NCI-H1417 treated with DMSO at 0.1 percent for 48 hours (cell line): ENCODE data around the gene CAPS2.

Experiments used
- DNase-seq: peaks from one replicate; lab custom pipeline; 2025; lab: John Stamatoyannopoulos, UW

The CAPS2 gene

DNA sequence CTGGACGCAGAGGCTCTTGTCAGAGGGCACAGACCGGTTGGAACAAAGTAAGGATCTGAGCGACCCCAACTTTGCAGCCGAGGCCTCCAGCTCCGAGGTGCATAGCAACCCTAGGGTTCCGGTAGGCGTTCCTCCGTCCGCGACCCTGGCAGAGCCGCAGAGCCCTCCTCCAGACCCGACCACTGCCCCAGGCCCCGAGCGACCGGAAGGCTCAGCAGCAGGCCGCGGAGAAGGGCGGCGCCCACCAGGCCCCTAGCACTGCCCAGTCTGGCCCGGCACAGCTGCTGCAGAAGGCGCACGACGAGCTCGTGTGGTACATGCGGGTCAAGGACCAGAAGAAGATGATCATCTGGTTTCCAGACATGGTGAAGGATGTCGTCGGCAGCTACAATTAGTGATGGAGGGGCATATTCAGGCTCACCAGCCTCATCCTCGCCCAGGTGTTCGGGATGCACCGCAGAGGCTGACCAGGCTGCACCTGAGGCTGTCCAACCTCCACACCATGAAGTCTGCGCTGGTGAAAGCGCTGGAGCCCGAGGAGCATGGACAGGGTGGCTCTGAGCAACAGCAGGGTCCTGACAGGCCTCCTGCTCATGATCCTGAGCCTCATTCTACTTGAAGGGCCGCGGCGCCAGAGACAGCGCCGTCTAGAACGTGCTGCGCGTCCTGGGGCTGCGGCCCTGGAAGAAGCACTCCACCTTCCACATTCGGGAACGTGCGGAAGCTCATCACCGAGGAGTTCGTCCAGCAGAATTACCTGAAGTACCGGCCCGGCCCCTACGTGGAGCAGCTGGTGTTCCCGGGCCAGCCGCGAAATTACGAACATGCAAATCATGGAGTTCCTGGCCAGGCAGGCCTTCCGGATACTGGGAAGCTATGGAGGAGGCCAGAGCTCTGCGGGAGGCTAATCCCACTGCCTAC lies 24.5 kb downstream of the CAPS2 start:
- no peak for DNase-seq

DNA sequence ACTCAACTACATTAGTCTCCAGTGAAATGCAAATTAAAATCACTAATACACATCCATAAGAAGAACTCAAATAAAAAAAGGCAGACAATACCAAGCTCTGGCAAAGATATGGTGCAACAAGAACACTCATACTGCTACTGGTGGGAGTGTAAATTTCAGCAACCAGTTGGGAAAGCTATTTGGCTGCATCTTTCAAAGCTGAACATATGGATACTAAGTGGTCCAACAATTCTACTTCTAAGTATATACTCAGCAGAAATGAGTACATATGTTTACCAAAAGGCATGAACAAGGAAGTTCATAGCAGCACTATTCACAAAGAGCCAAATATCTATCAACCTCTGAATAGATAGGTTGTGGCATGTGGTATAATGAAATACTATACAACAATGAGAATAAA lies 27.3 kb downstream of the CAPS2 start:
- no peak for DNase-seq

DNA sequence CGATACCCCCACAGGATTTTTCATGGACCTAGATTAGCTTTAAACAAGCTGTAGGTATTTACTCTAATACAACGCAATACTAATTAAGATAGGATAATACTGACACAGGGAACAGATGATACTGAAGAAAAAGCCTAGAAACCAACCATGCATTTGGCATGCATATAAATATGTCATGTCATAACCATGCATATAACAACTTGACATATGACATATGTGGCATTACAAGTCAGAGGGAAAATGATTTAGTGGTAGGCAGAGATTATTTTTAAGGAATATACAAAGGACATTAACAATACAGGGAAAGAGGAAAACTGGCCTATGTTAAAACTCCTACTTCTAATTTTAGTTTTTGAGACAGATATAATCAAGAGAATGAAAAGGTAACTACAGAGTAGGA lies 27.9 kb downstream of the CAPS2 start:
- no peak for DNase-seq

DNA sequence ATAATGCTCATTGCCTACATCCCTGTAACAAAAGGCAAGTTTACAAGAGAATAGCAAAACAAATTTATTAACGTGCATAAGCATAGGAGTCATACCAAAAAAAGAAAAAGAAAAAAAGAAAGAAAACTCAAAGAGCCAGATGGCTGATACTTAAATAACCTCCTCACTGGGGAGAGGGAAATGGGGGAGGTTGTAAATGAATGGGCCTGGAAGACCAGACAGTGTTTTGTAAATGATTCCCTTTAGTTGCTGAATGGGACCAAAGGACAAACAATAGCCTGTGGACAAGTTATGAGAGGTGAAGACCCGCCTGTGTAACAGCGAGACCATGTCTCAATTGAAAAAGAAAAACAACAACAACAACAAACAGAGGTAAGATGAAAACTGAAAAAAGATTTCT lies 35.3 kb downstream of the CAPS2 start:
- no peak for DNase-seq

DNA sequence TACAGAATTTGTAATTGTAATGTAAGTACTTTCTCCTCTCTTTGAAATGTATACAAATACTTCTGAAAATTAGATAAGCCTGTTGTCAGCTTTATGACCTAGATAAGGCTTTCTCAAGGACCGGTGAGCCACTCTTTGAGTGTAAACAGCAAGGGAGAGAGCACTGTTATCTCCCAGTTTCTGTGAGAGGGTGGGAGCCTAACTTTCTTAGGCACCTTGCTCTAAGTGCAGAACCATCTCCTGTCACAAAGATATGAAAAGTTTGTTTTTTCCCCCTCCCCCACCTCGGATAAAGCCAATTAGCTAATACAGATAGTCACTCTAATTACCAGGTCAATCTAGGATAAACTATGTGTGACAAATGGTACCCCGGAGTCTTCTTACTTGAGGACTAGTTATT lies 35.8 kb downstream of the CAPS2 start:
- DNase-seq, result no peak

DNA sequence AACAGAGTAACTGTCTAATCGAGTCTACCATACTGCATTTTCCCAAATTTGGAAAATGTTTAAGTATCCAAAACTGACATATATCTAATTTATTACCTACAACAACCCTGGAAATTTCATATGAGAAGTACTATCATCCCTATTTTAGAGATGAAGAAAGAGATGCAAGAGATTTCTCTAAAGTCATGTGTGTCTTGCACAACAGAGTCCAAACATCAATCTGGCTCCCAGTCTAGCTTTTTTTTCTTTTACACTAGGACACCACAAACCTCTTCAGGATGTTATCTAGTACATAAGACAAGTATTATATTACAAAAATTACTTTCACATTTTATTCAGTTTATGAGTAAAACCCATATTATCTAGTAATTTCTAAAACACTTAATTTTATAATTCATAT lies 39.1 kb downstream of the CAPS2 start:
- no peak for DNase-seq

DNA sequence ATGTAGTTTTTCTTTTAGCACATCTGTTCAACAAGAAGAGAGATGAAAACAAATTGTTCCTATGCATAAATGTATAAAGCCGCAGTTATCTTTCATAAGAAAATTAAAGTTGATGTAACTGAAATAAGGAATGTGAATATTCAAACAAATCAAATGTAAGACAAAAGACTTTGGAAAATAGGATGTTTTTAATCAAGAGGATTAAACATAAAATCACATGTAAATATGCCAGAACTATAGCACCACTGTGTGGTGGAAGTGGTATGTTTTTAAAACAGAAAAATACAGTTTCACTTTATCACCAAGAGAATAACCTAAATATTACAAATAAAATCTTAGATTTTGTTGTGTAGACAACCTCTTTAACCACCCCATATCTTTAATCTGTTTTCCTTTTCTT lies 40.4 kb downstream of the CAPS2 start:
- peak; percentile 24 for DNase-seq

DNA sequence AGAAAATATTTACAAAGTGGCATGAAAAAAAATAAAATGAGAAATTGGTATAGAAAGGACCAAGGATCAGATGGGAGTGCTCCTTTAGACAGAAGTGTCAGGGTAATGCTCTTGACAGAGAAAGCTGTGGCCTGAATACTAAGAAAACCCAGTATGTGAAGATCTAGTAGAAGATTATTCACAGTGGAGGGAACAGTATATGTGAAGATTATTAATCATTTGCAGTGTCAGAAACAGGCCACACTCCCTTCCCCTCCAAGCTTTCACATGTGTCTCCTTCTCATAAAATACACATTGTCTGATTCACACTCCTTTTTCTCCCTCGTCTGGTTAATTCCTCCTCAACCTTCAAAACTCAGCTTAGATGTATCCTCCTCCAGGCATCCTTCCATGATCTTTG lies 41.3 kb downstream of the CAPS2 start:
- no peak for DNase-seq

DNA sequence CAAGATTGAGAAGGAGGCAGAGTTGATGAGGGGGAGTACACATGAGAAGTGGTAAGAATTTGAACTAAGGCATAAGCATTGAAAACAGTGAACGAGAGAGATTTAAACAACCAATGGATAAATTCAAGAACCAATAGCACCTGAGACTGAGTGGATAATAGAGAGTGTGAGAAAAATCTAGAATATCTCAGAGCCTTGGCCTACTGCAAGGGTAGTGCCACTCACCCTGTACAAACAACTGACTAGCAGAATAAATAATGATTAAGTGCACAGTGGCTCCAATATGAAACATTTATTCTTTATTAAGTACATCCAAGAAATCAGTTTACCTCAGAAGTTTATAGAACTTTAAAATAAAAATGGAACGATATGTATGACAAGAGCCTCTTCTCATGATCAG lies 54.4 kb downstream of the CAPS2 start:
- DNase-seq, result no peak

DNA sequence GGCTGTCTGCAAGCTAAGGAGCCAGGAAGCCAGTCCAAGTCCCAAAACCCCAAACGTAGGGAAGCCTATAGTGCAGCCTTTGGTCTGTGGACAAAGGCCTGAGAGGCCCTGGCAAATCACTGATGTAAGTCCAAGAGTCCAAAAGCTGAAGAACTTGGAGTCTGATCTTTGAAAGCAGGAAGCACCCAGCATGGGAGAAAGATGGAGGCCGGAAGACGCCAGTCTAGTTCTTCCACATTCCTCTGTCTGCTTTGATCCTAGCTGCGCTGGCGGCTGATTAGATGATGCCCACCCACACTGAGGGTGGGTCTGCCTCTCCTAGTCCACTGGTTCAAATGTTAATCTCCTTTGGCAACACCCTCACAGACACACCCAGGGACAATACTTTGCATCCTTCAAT lies 58.5 kb downstream of the CAPS2 start:
- DNase-seq, result no peak

DNA sequence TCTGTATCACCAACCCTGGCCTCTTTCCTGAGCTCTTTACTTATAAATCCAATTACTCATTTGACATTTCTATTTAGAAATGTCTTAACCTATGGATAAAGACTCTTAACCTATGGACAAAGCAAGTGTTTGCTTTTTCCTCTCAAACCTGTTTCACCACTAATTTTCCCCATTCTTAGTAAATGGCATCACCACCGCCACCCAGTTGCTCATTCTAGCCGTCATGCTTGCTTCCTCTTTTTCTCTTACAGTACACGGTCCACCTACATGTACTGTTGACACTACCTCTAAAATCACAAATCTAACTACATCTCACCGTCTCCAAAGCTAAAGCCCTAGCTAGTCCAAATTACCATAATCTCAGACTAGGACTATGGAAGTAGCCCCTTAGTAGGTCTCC lies 60.0 kb downstream of the CAPS2 start:
- no peak for DNase-seq

DNA sequence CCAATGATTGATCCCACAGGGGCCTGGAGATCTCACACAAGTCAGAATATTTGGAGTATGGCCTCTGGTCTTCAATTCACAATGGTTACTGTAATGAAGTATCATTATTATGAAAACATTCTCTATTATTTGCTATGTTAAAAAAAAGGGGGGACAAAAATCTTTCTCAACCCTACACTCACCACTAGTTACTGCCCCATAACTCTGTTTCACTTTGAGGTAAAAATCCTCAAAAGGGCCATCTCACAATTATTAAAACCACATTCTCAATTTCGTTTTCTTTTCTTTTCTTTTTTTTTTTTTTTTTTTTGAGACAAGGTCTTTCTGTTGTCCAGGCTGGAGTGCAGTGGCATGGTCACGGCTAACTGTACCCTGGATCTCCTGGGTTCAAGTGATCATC lies 60.9 kb downstream of the CAPS2 start:
- DNase-seq, result no peak

DNA sequence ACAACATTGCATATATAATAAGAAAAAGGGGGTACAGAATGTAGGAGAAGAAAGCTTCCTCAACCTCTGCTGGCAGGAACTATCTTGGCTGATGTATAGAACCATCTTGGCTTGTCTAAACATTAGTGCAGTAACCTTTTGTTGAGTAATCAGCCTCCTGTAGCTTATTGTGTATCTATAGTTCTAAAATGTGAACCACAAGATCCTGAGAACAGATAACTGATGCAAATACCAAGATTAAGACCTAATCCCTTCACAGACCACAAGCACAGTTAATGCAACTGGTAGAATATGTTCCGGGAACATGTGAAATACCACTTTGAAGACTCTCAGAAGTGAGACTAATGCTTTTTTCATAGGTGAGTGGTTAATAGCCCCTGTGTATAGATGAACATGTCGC lies 69.8 kb downstream of the CAPS2 start:
- DNase-seq, result no peak

DNA sequence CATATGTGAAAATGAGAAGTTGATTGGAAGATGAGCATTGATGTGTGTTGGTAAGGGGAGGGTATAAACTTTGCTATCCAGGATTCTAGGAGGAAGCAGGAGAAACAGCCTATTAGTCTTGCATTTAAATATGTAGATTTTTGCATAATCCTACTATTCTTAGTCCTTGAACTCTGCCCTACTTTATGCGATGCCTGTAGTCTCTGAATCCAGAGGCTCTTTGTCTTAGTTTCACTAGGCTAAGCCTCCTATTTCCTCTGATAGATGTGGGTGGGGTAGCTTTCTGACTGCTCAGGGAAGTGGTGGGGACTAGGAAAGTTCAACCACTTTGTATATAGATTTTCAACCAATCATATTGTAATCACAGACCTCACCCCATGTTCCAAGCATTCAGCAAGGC lies 71.0 kb downstream of the CAPS2 start:
- no peak for DNase-seq

DNA sequence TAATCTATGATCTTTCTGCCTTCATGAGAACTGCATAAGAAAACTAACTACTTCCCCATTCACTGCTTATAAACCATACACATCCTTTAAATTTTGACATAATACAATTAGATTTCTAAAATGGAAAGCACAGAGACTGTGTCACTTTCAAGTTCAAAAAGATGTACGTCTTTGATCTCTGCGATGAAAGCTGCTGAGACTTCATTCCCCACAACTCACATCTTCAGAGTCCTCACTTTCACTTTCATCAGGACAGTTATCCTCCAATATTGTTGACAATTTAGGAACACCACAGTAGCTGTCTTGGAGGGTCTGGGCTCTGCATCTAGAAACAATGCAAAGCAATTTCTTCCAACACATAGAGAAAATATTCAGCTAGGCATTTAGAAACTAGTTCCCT lies 72.6 kb downstream of the CAPS2 start:
- no peak for DNase-seq

DNA sequence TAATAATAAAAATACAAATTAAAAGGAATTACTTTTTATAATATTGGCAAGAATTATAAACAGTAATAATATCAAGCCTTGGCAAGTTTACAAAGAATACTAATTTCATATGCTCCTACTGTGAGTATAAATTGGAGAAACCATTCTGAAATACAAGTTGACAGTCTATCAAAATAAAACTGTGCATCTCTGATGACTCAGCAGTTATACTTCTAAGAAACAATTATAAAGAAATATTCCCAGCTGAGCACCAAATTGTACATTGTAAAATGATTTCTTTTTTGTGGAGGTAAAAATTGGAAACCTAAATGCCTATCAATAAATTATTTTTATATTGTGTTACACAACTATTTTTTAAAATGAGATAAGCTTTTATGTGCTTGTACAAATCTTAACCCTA lies 85.0 kb downstream of the CAPS2 start:
- DNase-seq, result no peak

DNA sequence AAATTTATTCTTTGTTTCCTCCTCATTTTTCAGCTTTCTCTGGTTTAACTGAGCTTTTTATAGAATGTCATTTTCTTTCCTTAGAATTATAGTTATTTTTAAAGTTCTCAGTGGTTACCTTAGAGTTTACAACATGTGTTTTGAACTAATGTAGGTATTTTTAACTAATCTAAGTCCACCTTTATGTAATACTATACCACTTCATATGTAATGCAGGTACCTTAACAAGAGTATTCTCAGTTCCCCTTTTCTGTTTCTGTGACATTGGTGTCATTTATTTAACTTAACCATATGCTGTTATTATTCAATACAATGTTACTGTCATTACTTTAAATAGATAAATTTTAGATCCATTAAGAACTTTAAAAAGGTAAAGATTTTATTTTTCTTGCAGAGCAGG lies 90.1 kb downstream of the CAPS2 start:
- no peak for DNase-seq

DNA sequence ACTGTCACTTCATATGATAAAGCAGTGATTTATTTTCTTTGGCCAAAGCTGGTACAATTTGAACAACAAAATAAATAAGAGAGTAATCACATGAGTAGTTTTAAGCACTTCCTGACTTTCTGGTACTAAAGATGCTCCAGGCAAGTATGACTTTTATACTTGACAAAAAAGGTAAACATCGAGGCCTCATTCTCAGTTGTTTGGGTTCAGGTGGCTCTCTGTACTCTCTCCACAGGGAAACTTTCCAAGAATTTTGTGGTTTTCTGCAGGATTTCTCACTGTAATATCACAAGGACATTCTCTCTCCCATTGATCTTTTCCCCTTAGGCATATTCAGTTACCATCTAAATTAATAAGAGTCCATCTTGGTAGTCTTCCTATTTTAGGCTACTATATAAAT lies 93.9 kb downstream of the CAPS2 start:
- DNase-seq, result no peak

DNA sequence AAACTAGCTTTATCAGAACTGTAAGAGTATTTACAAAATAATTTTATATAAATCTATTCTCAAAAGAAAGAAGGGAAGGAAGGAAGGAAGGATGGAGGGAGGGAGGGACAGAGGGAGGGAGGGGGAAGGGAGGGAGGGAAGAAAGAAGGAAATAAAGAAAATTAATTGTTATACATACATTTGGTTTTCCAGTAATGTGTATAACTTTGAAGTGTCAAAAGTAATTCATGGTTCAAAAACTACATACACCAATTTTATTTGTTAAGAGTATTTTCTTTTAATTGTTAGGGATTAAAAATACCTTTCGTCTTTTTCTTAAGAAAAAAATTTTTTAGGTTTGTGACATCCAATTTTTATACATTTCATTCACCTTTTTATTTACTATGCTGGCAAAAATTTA lies 103.0 kb downstream of the CAPS2 start:
- no peak for DNase-seq
